ENCODE measurements around the gene TIGD3. TPM values are rescaled to one million over a fixed set of nuclear protein-coding genes. Genes with fewer than 3 reads are reported as not detected.

Gene TIGD3
- total and polyA plus RNA-seq, 9 of the 15 experiments (the other 6 are each of a cell fraction or from before 2014, with no cell fraction given): 0.06 to 1.3 (median 0.56) TPM

DNA sequence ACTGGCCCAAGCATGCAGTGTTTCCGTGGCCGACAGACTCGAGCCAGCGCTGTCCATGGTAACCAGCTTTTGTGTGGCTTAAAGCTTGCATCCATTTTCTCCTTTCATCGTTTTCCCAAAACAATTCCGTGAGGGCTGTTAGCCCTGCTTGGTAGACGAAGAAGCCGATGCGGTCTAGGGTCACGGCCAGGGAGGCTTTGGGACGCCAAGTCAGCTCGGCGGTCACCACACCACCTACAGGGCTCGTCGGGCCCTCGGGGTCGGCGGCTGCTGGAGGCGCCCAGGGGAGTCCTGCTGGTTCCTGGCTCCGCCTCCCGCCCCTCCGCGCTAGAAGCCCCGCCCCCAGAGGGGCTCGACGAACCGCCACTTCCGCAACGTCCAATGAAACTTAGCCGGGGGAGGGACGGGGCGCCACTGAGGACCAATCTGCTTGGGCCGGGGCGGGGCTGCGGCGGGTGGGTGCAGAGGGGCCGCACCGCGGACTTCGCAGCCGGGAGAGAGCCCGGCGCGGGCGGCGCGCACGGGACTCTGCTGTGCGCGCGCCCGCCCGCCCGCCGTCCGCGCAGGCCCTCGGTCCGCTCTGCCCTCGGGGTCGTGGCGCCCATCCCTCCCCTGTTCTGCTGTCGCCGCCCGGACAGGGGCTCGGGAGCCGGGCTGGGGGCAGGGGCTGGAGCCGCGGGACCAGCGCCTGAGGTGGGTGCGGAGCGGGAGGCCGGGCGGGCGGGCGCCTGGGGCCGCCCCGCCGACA is at the start of gene TIGD3 (continued):
- TF ChIP-seq CCNT2 (IDR thresholded peaks at IDR 0.05; ENCODE audit: borderline replicate concordance, extremely low read depth, insufficient read length, low read depth, low read length): peak; percentile 66
- no peak for TF ChIP-seq PHB (CRISPR knock-in tag; IDR thresholded peaks at IDR 0.05)
- no peak for TF ChIP-seq THRA (IDR thresholded peaks at IDR 0.05)
- no peak for TF ChIP-seq ZNF408 (CRISPR knock-in tag; IDR thresholded peaks at IDR 0.05; ENCODE audit: low read depth)
- TF ChIP-seq REST (IDR thresholded peaks at IDR 0.05; ENCODE audit: borderline replicate concordance): peak; percentile 98
- TF ChIP-seq REST (CRISPR knock-in tag; IDR thresholded peaks at IDR 0.05; ENCODE audit: low read depth): peak; percentile 94
- TF ChIP-seq MCM5 (IDR thresholded peaks at IDR 0.05; ENCODE audit: low read depth): no peak
- no peak for TF ChIP-seq ZNF696 (CRISPR knock-in tag; conservative IDR thresholded peaks at IDR 0.05)
- peak; percentile 26; the same call in 1 of the 2 replicates for TF ChIP-seq BHLHE40 (IDR thresholded peaks at IDR 0.05; ENCODE audit: low read length)
- TF ChIP-seq CREB1 (IDR thresholded peaks at IDR 0.05): no peak; the same call in 1 of the 2 replicates
- peak; percentile 48; the same call in 1 of the 2 replicates for TF ChIP-seq CREB1 (CRISPR knock-in tag; IDR thresholded peaks at IDR 0.05)
- peak; percentile 42; the same call in 1 of the 2 replicates for TF ChIP-seq POLR2A (conservative IDR thresholded peaks at IDR 0.05)
- no peak for TF ChIP-seq FOXK1 (CRISPR knock-in tag; IDR thresholded peaks at IDR 0.05; ENCODE audit: borderline replicate concordance)
- TF ChIP-seq, protein P1, sequence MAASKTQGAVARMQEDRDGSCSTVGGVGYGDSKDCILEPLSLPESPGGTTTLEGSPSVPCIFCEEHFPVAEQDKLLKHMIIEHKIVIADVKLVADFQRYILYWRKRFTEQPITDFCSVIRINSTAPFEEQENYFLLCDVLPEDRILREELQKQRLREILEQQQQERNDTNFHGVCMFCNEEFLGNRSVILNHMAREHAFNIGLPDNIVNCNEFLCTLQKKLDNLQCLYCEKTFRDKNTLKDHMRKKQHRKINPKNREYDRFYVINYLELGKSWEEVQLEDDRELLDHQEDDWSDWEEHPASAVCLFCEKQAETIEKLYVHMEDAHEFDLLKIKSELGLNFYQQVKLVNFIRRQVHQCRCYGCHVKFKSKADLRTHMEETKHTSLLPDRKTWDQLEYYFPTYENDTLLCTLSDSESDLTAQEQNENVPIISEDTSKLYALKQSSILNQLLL (CRISPR knock-in tag; IDR thresholded peaks at IDR 0.05; ENCODE audit: borderline replicate concordance): no peak
- no peak for TF ChIP-seq GATAD2B (IDR thresholded peaks at IDR 0.05; ENCODE audit: borderline replicate concordance)
- TF ChIP-seq ZNF253 (CRISPR knock-in tag; conservative IDR thresholded peaks at IDR 0.05): no peak
- TF ChIP-seq, protein P2, sequence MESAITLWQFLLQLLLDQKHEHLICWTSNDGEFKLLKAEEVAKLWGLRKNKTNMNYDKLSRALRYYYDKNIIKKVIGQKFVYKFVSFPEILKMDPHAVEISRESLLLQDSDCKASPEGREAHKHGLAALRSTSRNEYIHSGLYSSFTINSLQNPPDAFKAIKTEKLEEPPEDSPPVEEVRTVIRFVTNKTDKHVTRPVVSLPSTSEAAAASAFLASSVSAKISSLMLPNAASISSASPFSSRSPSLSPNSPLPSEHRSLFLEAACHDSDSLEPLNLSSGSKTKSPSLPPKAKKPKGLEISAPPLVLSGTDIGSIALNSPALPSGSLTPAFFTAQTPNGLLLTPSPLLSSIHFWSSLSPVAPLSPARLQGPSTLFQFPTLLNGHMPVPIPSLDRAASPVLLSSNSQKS (CRISPR knock-in tag; IDR thresholded peaks at IDR 0.05): no peak
